A549 (cell line): Measurements from ENCODE around the gene MTG1. TPM values are rescaled to one million over a fixed set of nuclear protein-coding genes. Genes with fewer than 3 reads are reported as not detected.
A peak's percentile ranks its signal among the peaks of the same experiment; 100 is the strongest.
"Not testable (repeated sequence)": the region's sequence is repeated elsewhere in the genome, so short reads cannot be mapped to it uniquely, and the experiment has no call there.

Experiments used
- ATAC-seq, 2 experiments: fragments of 200-7000 bp in 1 of 2; fragments of >200 bp in 1 of 2; cut with Nextera tagmentation in 1 of 2; cut with Tn5 transposase in 1 of 2; 3 replicates each; pipeline versions ENCODE4 v1.8.0 to v1.9.1; 2018 to 2020; ENCODE audit warnings: mild to moderate bottlenecking in 1 of 2, moderate library complexity in 1 of 2
- CTCF ChIA-PET: fragments of 300-600 bp; sonication (Branson Sonifier 250); formaldehyde crosslinking; extraction: SDS; loops from one replicate; lab custom pipeline; 2021; ENCODE audit warnings: antibody characterized with exemption, inconsistent platforms; lab: Yijun Ruan, JAX
- POLR2A ChIA-PET: fragments of 350-600 bp; formaldehyde crosslinking; extraction: SDS; loops from one replicate; lab custom pipeline; 2021; ENCODE audit warnings: antibody characterized with exemption, inconsistent platforms; lab: Yijun Ruan, JAX
- DNase-seq, 2 experiments: peaks; one replicate each; pipeline versions ENCODE4 v3.0.0 to v3.0.0-alpha.2; 2011 to 2016; ENCODE audit warnings: low read depth in 1 of 2, low spot score in 1 of 2
- FAIRE-seq: peaks from 2 replicates; lab custom pipeline; 2011; peaks lifted over from hg19 to GRCh38; lab: Jason Lieb, UNC
- H3K27ac ChIP-seq, 2 experiments: fragments of >200 bp; sonication (Bioruptor Twin); formaldehyde crosslinking; 3 replicates each; pipeline ENCODE4 v1.5.1; 2016 to 2017
- H3K4me1 ChIP-seq: fragments of >200 bp; sonication (Bioruptor Twin); formaldehyde crosslinking; 3 replicates; pipeline ENCODE4 v1.6.1; 2016
- H3K4me2 ChIP-seq: fragments of >200 bp; sonication (Bioruptor Twin); formaldehyde crosslinking; 3 replicates; pipeline ENCODE4 v1.6.1; 2016
- H3K4me3 ChIP-seq: fragments of >200 bp; sonication (Bioruptor Twin); formaldehyde crosslinking; 3 replicates; pipeline ENCODE4 v1.5.1; 2016
- H3K9me3 ChIP-seq: fragments of >200 bp; sonication (Bioruptor Twin); formaldehyde crosslinking; 3 replicates; pipeline ENCODE4 v1.6.1; 2016
- BHLHE40 ChIP-seq: IDR thresholded peaks from 2 replicates; pipeline ENCODE4 v1.6.1; 2012; ENCODE audit warnings: low read depth, low read length, inconsistent platforms
- CBX2 ChIP-seq: fragments of 200-600 bp; sonication (generic); IDR thresholded peaks from 2 replicates; pipeline ENCODE4 v1.6.1; 2016; ENCODE audit warnings: low read depth, mild to moderate bottlenecking, borderline replicate concordance
- EHF ChIP-seq: fragments of 250-450 bp; sonication (Bioruptor Pico); IDR thresholded peaks from 2 replicates; pipeline ENCODE4 v1.5.0; 2020; ENCODE audit warnings: mild to moderate bottlenecking
- EP300 ChIP-seq, 2 experiments: fragments of >200 bp; sonication (Bioruptor Twin); formaldehyde crosslinking; IDR thresholded peaks; 2 replicates in 1 of 2; 3 replicates in 1 of 2; pipeline ENCODE4 v1.6.1; 2016 to 2017
- ESRRA ChIP-seq: fragments of 150-350 bp; IDR thresholded peaks from 2 replicates; pipeline ENCODE4 v1.6.1; 2014; ENCODE audit warnings: mild to moderate bottlenecking, low read length, borderline replicate concordance
- FOSL2 ChIP-seq, 2 experiments: fragments of 450-650 bp in 1 of 2; fragments of >200 bp in 1 of 2; sonication (Bioruptor Twin) in 1 of 2; formaldehyde crosslinking; IDR thresholded peaks; 2 replicates each; pipeline versions ENCODE4 v1.5.0 to v1.6.1; 2016 to 2020; ENCODE audit warnings: mild to moderate bottlenecking in 1 of 2, moderate library complexity in 1 of 2
- GATA3 ChIP-seq: IDR thresholded peaks from 2 replicates; pipeline ENCODE4 v1.6.1; 2012; ENCODE audit warnings: borderline replicate concordance
- HOXB13 ChIP-seq: fragments of 250-450 bp; sonication (Bioruptor Pico); IDR thresholded peaks from 2 replicates; pipeline ENCODE4 v1.5.0; 2020; ENCODE audit warnings: low read depth, mild to moderate bottlenecking, moderate library complexity
- JUN ChIP-seq, 2 experiments: fragments of >200 bp; sonication (Bioruptor Twin); formaldehyde crosslinking; IDR thresholded peaks; 2 replicates in 1 of 2; 3 replicates in 1 of 2; pipeline ENCODE4 v1.6.1; 2016 to 2017
- MAZ ChIP-seq: fragments of 150-350 bp; IDR thresholded peaks from 2 replicates; pipeline ENCODE4 v1.6.1; 2014; ENCODE audit warnings: antibody characterized with exemption, low read depth, low read length, borderline replicate concordance
- NFE2L2 ChIP-seq: fragments of 150-350 bp; conservative IDR thresholded peaks from 2 replicates; pipeline ENCODE4 v1.6.1; 2014; ENCODE audit warnings: low read length
- PBX3 ChIP-seq: IDR thresholded peaks from 2 replicates; pipeline ENCODE4 v1.6.1; 2012
- POLR2AphosphoS2 ChIP-seq: conservative IDR thresholded peaks from 2 replicates; pipeline ENCODE4 v1.6.1; 2012; ENCODE audit warnings: low read length, improper control_type of control experiment, inconsistent platforms
- RARB ChIP-seq: fragments of 250-450 bp; sonication (Bioruptor Pico); IDR thresholded peaks from 2 replicates; pipeline ENCODE4 v1.8.0; 2021; ENCODE audit warnings: mild to moderate bottlenecking, moderate library complexity
- RCOR1 ChIP-seq: fragments of 150-350 bp; IDR thresholded peaks from 2 replicates; pipeline ENCODE4 v1.6.1; 2014; ENCODE audit warnings: antibody characterized with exemption, low read length, low read depth
- SMC3 ChIP-seq: fragments of >200 bp; sonication (Bioruptor Twin); formaldehyde crosslinking; IDR thresholded peaks from 3 replicates; pipeline ENCODE4 v1.6.1; 2018; ENCODE audit warnings: inconsistent platforms
- WGBS: methylation state at CpG from one replicate; pipeline ENCODE4 v1.1.6; 2017; ENCODE audit errors: missing lambda C conversion rate; 5-methylcytosine and 5-hydroxymethylcytosine counted together
- polyA plus RNA-seq, 4 experiments: library from polyadenylated mRNA; depleted of rRNA in 3 of 4; stranded (reverse); fragments of >200 nt; fragmentation: RNase III in 1 of 4; extraction: RNeasy Plus Mini Kit Qiagen cat#74134 plus additional on column Dnase treatment in 1 of 4; gene quantifications; 2 replicates in 3 of 4; 3 replicates in 1 of 4; pipeline ENCODE4 v1.2.3, GENCODE V29; 2011 to 2017

The MTG1 gene
- polyA plus RNA-seq, 2 of the 4 experiments (the other 2 are of a cell fraction) = 60.3 to 67.2 TPM

GRCh38 chr10:133405272-133405671 lies 11.3 kb downstream of the MTG1 start:
- CTCF ChIA-PET = no interaction called here
- POLR2A ChIA-PET = no interaction called here
- Histone ChIP-seq H3K27ac (no peak overlapping the region), H3K9me3 (0 out of 3 replicates have a peak, but pooled peaks cover 4% of the 10 kb centered on the region), H3K4me1 (no peaks in the 10 kb centered on the region), H3K4me3 (no peak overlapping the region), H3K4me2 (no peak overlapping the region)
- FAIRE-seq = no peak
- WGBS = 62% methylated on average over 2 of the region's 2 CpGs
- DNase-seq = no peak
- TF ChIP-seq CBX2 = no peak
- TF ChIP-seq GATA3 = no peak
- no peak for TF ChIP-seq BHLHE40
- no peak for TF ChIP-seq EP300 (IDR thresholded peaks at IDR 0.05)
- TF ChIP-seq NFE2L2 = no peak
- no peak for ATAC-seq

GRCh38 chr10:133405844-133406527 lies 12.0 kb downstream of the MTG1 start:
- H3K27ac ChIP-seq = no peak overlapping the region
- 93% methylated on average over 8 of the region's 8 CpGs for WGBS
- no peak overlapping the region for H3K4me2 ChIP-seq
- TF ChIP-seq PBX3 (no peak), FOSL2 (IDR thresholded peaks at IDR 0.05) (no peak), FOSL2 (CRISPR knock-in tag; IDR thresholded peaks at IDR 0.05) (no peak), CBX2 (no peak), GATA3 (no peak)
- TF ChIP-seq, all 56 proteins: peak for 0
- ChIA-PET CTCF (no interaction called here), POLR2A (no interaction called here)
- no peak for FAIRE-seq
- DNase-seq = no peak
- H3K9me3 ChIP-seq = peaks cover 11% of the 10 kb centered on the region; the same call in 1 of the 3 replicates
- ATAC-seq = no peak
- no peak overlapping the region for H3K4me3 ChIP-seq
- no peaks in the 10 kb centered on the region for H3K4me1 ChIP-seq

- Histone ChIP-seq H3K9me3 (peaks cover 31% of the 10 kb centered on the region), H3K4me2 (no peak overlapping the region), H3K4me3 (no peak overlapping the region), H3K4me1 (no peaks in the 10 kb centered on the region), H3K27ac (no peak overlapping the region)
- POLR2A ChIA-PET = no interaction called here
- FAIRE-seq = no peak
- ATAC-seq = no peak
- WGBS = 92% methylated on average over 7 of the region's 7 CpGs
- CTCF ChIA-PET = interaction anchor here (1.0 to 1.9 kb wide), 3 partner anchors 9 to 21 kb away, joined by 3 to 5 read pairs (median 4); no protein-coding TSS in a partner anchor
- DNase-seq = no peak
- TF ChIP-seq POLR2AphosphoS2 (no peak), HOXB13 (no peak), JUN (IDR thresholded peaks at IDR 0.05) (no peak), NFE2L2 (no peak), RCOR1 (no peak), ESRRA (no peak), PBX3 (no peak), CBX2 (no peak), MAZ (no peak)
These were observed 17.8 kb downstream of the MTG1 start for GRCh38 chr10:133411523-133412380.

GRCh38 chr10:133412381-133412711 lies 18.4 kb downstream of the MTG1 start:
- ATAC-seq = no peak
- Histone ChIP-seq H3K27ac (no peak overlapping the region), H3K4me2 (no peak overlapping the region), H3K4me1 (no peaks in the 10 kb centered on the region), H3K4me3 (no peak overlapping the region), H3K9me3 (peaks cover 31% of the 10 kb centered on the region)
- no peak for DNase-seq
- CTCF ChIA-PET = interaction anchor here (1.0 to 1.9 kb wide), 3 partner anchors 8 to 22 kb away, joined by 3 to 5 read pairs (median 4); no protein-coding TSS in a partner anchor
- TF ChIP-seq RARB (no peak), EHF (CRISPR knock-in tag) (0 out of 2 replicates have a peak, but pooled peaks have one; percentile 29), ESRRA (no peak), SMC3 (no peak)
- POLR2A ChIA-PET = no interaction called here
- FAIRE-seq = no peak

GRCh38 chr10:133414401-133414800 lies 20.4 kb downstream of the MTG1 start:
- H3K4me1 ChIP-seq, POLR2A ChIA-PET, FAIRE-seq, H3K27ac ChIP-seq, H3K4me2 ChIP-seq, H3K4me3 ChIP-seq, DNase-seq, ATAC-seq: not testable (repeated sequence)
- CTCF ChIA-PET = interaction anchor here (1.9 kb wide), 1 partner anchor 85 kb away, joined by 7 read pairs; no protein-coding TSS in a partner anchor
- 100% methylated on average over 9 of the region's 23 CpGs for WGBS
- H3K9me3 ChIP-seq = peaks cover 31% of the 10 kb centered on the region
